H9 (cell line): ENCODE measurements around the gene DUSP7. TPM values are rescaled to one million over a fixed set of nuclear protein-coding genes. Genes with fewer than 3 reads are reported as not detected.

Experiments used
- DNase-seq: peaks from one replicate; pipeline ENCODE4 v3.0.0-alpha.2; 2017
- H2AFZ ChIP-seq: one replicate; pipeline ENCODE4 v1.6.1; 2013; ENCODE audit warnings: mild to moderate bottlenecking, low read length, control low read depth, moderate library complexity
- H2AK5ac ChIP-seq: 2 replicates; pipeline ENCODE4 v1.6.1; 2013; ENCODE audit warnings: low read length, control low read depth, mixed read lengths; ENCODE audit not compliant: insufficient read length
- H2BK120ac ChIP-seq: one replicate; pipeline ENCODE4 v1.6.1; 2013; ENCODE audit warnings: low read depth, mild to moderate bottlenecking, low read length, control low read depth, inconsistent platforms; ENCODE audit not compliant: poor library complexity, severe bottlenecking
- H2BK12ac ChIP-seq: 2 replicates; pipeline ENCODE4 v1.6.1; 2013; ENCODE audit warnings: low read length, control low read depth, mixed read lengths, low read depth; ENCODE audit not compliant: insufficient read length
- H2BK15ac ChIP-seq: 2 replicates; pipeline ENCODE4 v1.6.1; 2013; ENCODE audit warnings: low read depth, low read length, control low read depth
- H2BK20ac ChIP-seq: one replicate; pipeline ENCODE4 v1.6.1; 2013; ENCODE audit warnings: low read depth, mild to moderate bottlenecking, low read length, control low read depth, inconsistent platforms; ENCODE audit not compliant: poor library complexity, severe bottlenecking
- H2BK5ac ChIP-seq: 2 replicates; pipeline ENCODE4 v1.6.1; 2013; ENCODE audit warnings: low read length, control low read depth, mixed read lengths; ENCODE audit not compliant: insufficient read length
- H3K14ac ChIP-seq: 2 replicates; pipeline ENCODE4 v1.6.1; 2013; ENCODE audit warnings: low read length, control low read depth; ENCODE audit not compliant: insufficient read depth
- H3K18ac ChIP-seq: 2 replicates; pipeline ENCODE4 v1.6.1; 2013; ENCODE audit warnings: low read depth, mild to moderate bottlenecking, mixed read lengths, low read length, control low read depth; ENCODE audit not compliant: insufficient read length
- H3K23ac ChIP-seq: 2 replicates; pipeline ENCODE4 v1.6.1; 2013; ENCODE audit warnings: low read length, control low read depth, mixed read lengths, low read depth; ENCODE audit not compliant: insufficient read length
- H3K23me2 ChIP-seq: 2 replicates; pipeline ENCODE4 v1.6.1; 2013; ENCODE audit warnings: low read depth, mild to moderate bottlenecking, mixed read lengths, low read length, control low read depth; ENCODE audit not compliant: insufficient read length, poor library complexity, severe bottlenecking
- H3K27ac ChIP-seq: 2 replicates; pipeline ENCODE4 v1.5.1; 2013; ENCODE audit warnings: low read length, control low read depth, mixed read lengths, low read depth; ENCODE audit not compliant: insufficient read length
- H3K27me3 ChIP-seq: 2 replicates; pipeline ENCODE4 v1.6.1; 2013; ENCODE audit warnings: low read length, control low read depth, inconsistent platforms; ENCODE audit not compliant: insufficient read depth
- H3K4ac ChIP-seq: 2 replicates; pipeline ENCODE4 v1.6.1; 2013; ENCODE audit warnings: low read depth, mild to moderate bottlenecking, control low read depth, inconsistent platforms, low read length, moderate library complexity
- H3K4me1 ChIP-seq: 2 replicates; pipeline ENCODE4 v1.6.1; 2013; ENCODE audit warnings: low read length, control low read depth, inconsistent platforms; ENCODE audit not compliant: insufficient read depth
- H3K4me2 ChIP-seq: 2 replicates; pipeline ENCODE4 v1.6.1; 2013; ENCODE audit warnings: low read length, control low read depth, mixed read lengths; ENCODE audit not compliant: insufficient read length, insufficient read depth
- H3K56ac ChIP-seq: 2 replicates; pipeline ENCODE4 v1.6.1; 2013; ENCODE audit warnings: low read depth, mild to moderate bottlenecking, mixed read lengths, low read length, control low read depth; ENCODE audit not compliant: insufficient read length
- H3K79me1 ChIP-seq: 2 replicates; pipeline ENCODE4 v1.6.1; 2013; ENCODE audit warnings: low read depth, mild to moderate bottlenecking, moderate library complexity, low read length, control low read depth, inconsistent platforms; ENCODE audit not compliant: insufficient read depth, poor library complexity, severe bottlenecking
- H3K79me2 ChIP-seq: 2 replicates; pipeline ENCODE4 v1.6.1; 2013; ENCODE audit warnings: low read length, control low read depth, inconsistent platforms; ENCODE audit not compliant: insufficient read depth
- H3K9ac ChIP-seq: 2 replicates; pipeline ENCODE4 v1.6.1; 2013; ENCODE audit warnings: low read length, control low read depth, mixed read lengths; ENCODE audit not compliant: insufficient read length; ENCODE audit errors: extremely low read depth
- H3K9me3 ChIP-seq: one replicate; pipeline ENCODE4 v1.6.1; 2013; ENCODE audit warnings: low read depth, low read length, inconsistent platforms; ENCODE audit not compliant: control insufficient read depth
- H3T11ph ChIP-seq: one replicate; pipeline ENCODE4 v1.6.1; 2013; ENCODE audit warnings: mild to moderate bottlenecking, low read length, control low read depth, inconsistent platforms
- H4K20me1 ChIP-seq: one replicate; pipeline ENCODE4 v1.6.1; 2013; ENCODE audit not compliant: control insufficient read depth, insufficient read length, insufficient read depth
- H4K5ac ChIP-seq: 2 replicates; pipeline ENCODE4 v1.6.1; 2013; ENCODE audit warnings: low read depth, mild to moderate bottlenecking, mixed read lengths, low read length, control low read depth; ENCODE audit not compliant: insufficient read length
- H4K8ac ChIP-seq: replicated peaks from 2 replicates; pipeline ENCODE4 v1.6.1; 2013; ENCODE audit warnings: low read length, control low read depth, mixed read lengths, low read depth; ENCODE audit not compliant: insufficient read length
- H4K91ac ChIP-seq: 2 replicates; pipeline ENCODE4 v1.6.1; 2013; ENCODE audit warnings: low read depth, mild to moderate bottlenecking, moderate library complexity, mixed read lengths, low read length, control low read depth; ENCODE audit not compliant: insufficient read length
- H3K27ac Mint-ChIP-seq, 3 experiments: 2 replicates in 2 of 3; 3 replicates in 1 of 3; pipeline ENCODE4 v1.8.0; 2020 to 2021; ENCODE audit warnings: mixed read lengths in 3 of 3, mild to moderate bottlenecking in 1 of 3, moderate library complexity in 1 of 3
- H3K27me3 Mint-ChIP-seq: 2 replicates; pipeline ENCODE4 v1.8.0; 2021; ENCODE audit warnings: low read depth, mild to moderate bottlenecking, moderate library complexity, mixed read lengths
- H3K36me3 Mint-ChIP-seq, 3 experiments: 2 replicates in 2 of 3; 3 replicates in 1 of 3; pipeline ENCODE4 v1.8.0; 2020 to 2021; ENCODE audit warnings: low read depth in 3 of 3, mixed read lengths in 3 of 3; ENCODE audit not compliant: insufficient read depth in 1 of 3
- H3K4me1 Mint-ChIP-seq, 2 experiments: 2 replicates each; pipeline ENCODE4 v1.8.0; 2020; ENCODE audit warnings: mixed read lengths in 2 of 2
- H3K4me3 Mint-ChIP-seq, 2 experiments: 2 replicates in 1 of 2; 3 replicates in 1 of 2; pipeline ENCODE4 v1.8.0; 2020 to 2021; ENCODE audit warnings: mild to moderate bottlenecking in 2 of 2, mixed read lengths in 2 of 2, moderate library complexity in 1 of 2
- H3K9me3 Mint-ChIP-seq, 2 experiments: 2 replicates in 1 of 2; 3 replicates in 1 of 2; pipeline ENCODE4 v1.8.0; 2020; ENCODE audit warnings: mild to moderate bottlenecking in 2 of 2, mixed read lengths in 2 of 2, moderate library complexity in 1 of 2
- CTCF ChIP-seq: fragments of 200-600 bp; sonication (generic); conservative IDR thresholded peaks from 3 replicates; pipeline ENCODE4 v1.8.0; 2021; ENCODE audit warnings: antibody characterized with exemption, mild to moderate bottlenecking
- WGBS: extraction: QIAGEN DNeasy Blood & Tissue Kit; methylation state at CpG from one replicate; pipeline ENCODE4 v1.1.7; 2013; ENCODE audit warnings: missing lambda C conversion rate, low lambda C conversion rate, mixed read lengths; ENCODE audit not compliant: insufficient read length; ENCODE audit errors: extremely low coverage; 5-methylcytosine and 5-hydroxymethylcytosine counted together
- total RNA-seq: library from RNA; stranded (reverse); gene quantifications from 2 replicates; pipeline ENCODE4 v1.2.1, GENCODE V29; 2021

Gene DUSP7
- total RNA-seq, 1 experiment from 2014 or later, result 24.0 TPM

- Histone ChIP-seq H2BK20ac (no peak overlapping the region), H2AK5ac (no peak overlapping the region), H3K9me3 (no peaks in the 10 kb centered on the region), H3K4ac (no peak overlapping the region), H4K5ac (no peak overlapping the region), H3K27me3 (no peaks in the 10 kb centered on the region), H4K8ac (no peak overlapping the region), H3K79me2 (no peaks in the 10 kb centered on the region), H2BK12ac (no peak overlapping the region), H3K4me1 (no peaks in the 10 kb centered on the region; the same call in 1 of the 2 replicates), H3K27ac (no peak overlapping the region), H3K4me2 (no peak overlapping the region), H3K23ac (no peak overlapping the region), H3K9ac (no peak overlapping the region), H2AFZ (no peak overlapping the region), H4K20me1 (no peaks in the 10 kb centered on the region), H4K91ac (no peak overlapping the region), H3K18ac (no peak overlapping the region), H3T11ph (no peak overlapping the region), H3K79me1 (no peaks in the 10 kb centered on the region), H3K56ac (no peak overlapping the region), H2BK120ac (no peak overlapping the region), H2BK5ac (no peak overlapping the region), H2BK15ac (no peak overlapping the region), H3K23me2 (no peaks in the 10 kb centered on the region), H3K14ac (no peak overlapping the region)
- peaks cover 2% of the 10 kb centered on the region for H3K27me3 Mint-ChIP-seq
- no peaks in the 10 kb centered on the region; a peak in 1 of 5 replicates for H3K9me3 Mint-ChIP-seq
- no CpG with 5 or more reads among the region's 20 CpGs for WGBS
- no peak for DNase-seq
- no peak for TF ChIP-seq CTCF
- no peak overlapping the region for H3K4me3 Mint-ChIP-seq
- H3K4me1 Mint-ChIP-seq, result peaks cover 16 to 19% of the 10 kb centered on the region in 2 experiments
- H3K36me3 Mint-ChIP-seq, result peaks cover 14 to 31% (median 26%) of the 10 kb centered on the region in 3 experiments; a peak in 6 of 7 replicates
- H3K27ac Mint-ChIP-seq, result no peak overlapping the region; a peak in 1 of 7 replicates
These were observed 8.9 kb downstream of the DUSP7 start for GRCh38 chr3:52047295-52047960.
